Ovary (tissue), 9 donors: ENCODE data around the gene POU2F3. TPM values are rescaled to one million over a fixed set of nuclear protein-coding genes. Genes with fewer than 3 reads are reported as not detected.
A peak's percentile ranks its signal among the peaks of the same experiment; 100 is the strongest.

Experiments
- DNase-seq, 5 donors: peaks; one replicate each; pipeline ENCODE4 v3.0.0-alpha.2; 2019 to 2020
- H3K27ac ChIP-seq, 2 donors: fragments of 200-600 bp; one replicate each; pipeline versions ENCODE4 v1.5.1 to v1.8.0; 2019 to 2022
- H3K27me3 ChIP-seq: fragments of 200-600 bp; one replicate; pipeline ENCODE4 v1.8.0; 2022
- H3K36me3 ChIP-seq: fragments of 200-600 bp; sonication (generic); one replicate; pipeline ENCODE4 v1.5.1; 2019
- H3K4me1 ChIP-seq: one replicate; pipeline ENCODE4 v1.8.1; 2013; ENCODE audit warnings: mild to moderate bottlenecking, moderate library complexity; ENCODE audit not compliant: insufficient read depth
- H3K4me3 ChIP-seq: fragments of 200-600 bp; sonication (generic); one replicate; pipeline ENCODE4 v1.5.1; 2017
- H3K9me3 ChIP-seq, 2 donors: fragments of 200-600 bp in 1 of 2; sonication (generic) in 1 of 2; one replicate each; pipeline versions ENCODE4 v1.5.1 to v1.8.1; 2013 to 2019; ENCODE audit warnings: mild to moderate bottlenecking in 1 of 2, moderate library complexity in 1 of 2
- EP300 ChIP-seq: sonication (generic); formaldehyde crosslinking; IDR thresholded peaks from one replicate; pipeline ENCODE4 v1.6.1; 2017; ENCODE audit warnings: antibody characterized with exemption
- POLR2A ChIP-seq: fragments of 450-650 bp; IDR thresholded peaks from one replicate; pipeline ENCODE4 v1.6.1; 2017; ENCODE audit warnings: antibody characterized with exemption, mild to moderate bottlenecking, moderate library complexity
- WGBS, 3 donors: extraction: QIAGEN DNeasy Blood & Tissue Kit in 1 of 3; methylation state at CpG; one replicate each; pipeline versions ENCODE4 v1.1.5 to v1.1.7; 2013 to 2017; 5-methylcytosine and 5-hydroxymethylcytosine counted together
- intact Hi-C, 4 donors: fragments of 100-400 bp; cut with DNase I; formaldehyde crosslinking; loops; one replicate each; pipeline versions ENCODE4 v1.11.0 to v1.15.1; 2022 to 2023
- polyA plus RNA-seq, 2 donors: library from polyadenylated mRNA; stranded (reverse); fragments of 200-250 nt in 1 of 2; fragments of 350-450 nt in 1 of 2; fragmentation: Illumina TruSeq in 1 of 2; extraction: RNeasy Lipid Tissue Mini Kit (QIAGEN cat#74804) in 1 of 2; gene quantifications; one replicate each; pipeline ENCODE4 v1.2.3, GENCODE V29; 2013 to 2014
- small RNA-seq: library from RNA; depleted of rRNA; stranded (forward); fragments of <200 nt; gene quantifications from one replicate; pipeline ENCODE3, GENCODE V24; 2016
- total RNA-seq, 7 donors: library from RNA; depleted of rRNA in 2 of 7; stranded (reverse); fragments of >200 nt in 2 of 7; fragmentation: NEBNext Ultra II Directional in 3 of 7; extraction: Animal tissue kit (Norgen Biotek cat#: 25700) in 3 of 7; gene quantifications; one replicate each; pipeline versions ENCODE4 v1.1.0 to v1.2.4, GENCODE V29; 2016 to 2023
- TF ChIP-seq, protein P1 (sequence below), 3 donors: fragments of 450-650 bp in 2 of 3; fragments of 200-600 bp in 1 of 3; IDR thresholded peaks; one replicate each; pipeline versions ENCODE4 v1.5.1 to v1.8.0; 2016 to 2022; ENCODE audit warnings: antibody characterized with exemption in 3 of 3, mild to moderate bottlenecking in 1 of 3
- donor health status: DM: no; HTN: no; CAD: no; lungs with moderate emphysema.
- donor health status: DM: no; HTN: no; CAD: no.
- donor health status: Bipolar disorder and iron deficiency.
- donor health status: DM: yes; HTN: yes; CAD: no.
- donor health status: DM: no; HTN: no; CAD: no.
- donor health status: DM: yes; HTN: yes; CAD: no.

POU2F3 gene
- total and polyA plus RNA-seq, 9 donors = 0.05 to 1.0 (median 0.22) TPM; not detected in 2

- H3K27ac ChIP-seq = no peak overlapping the region
- H3K36me3 ChIP-seq = no peaks in the 10 kb centered on the region
- intact Hi-C loops = no loop called here
- no peak for DNase-seq
- no peaks in the 10 kb centered on the region for H3K9me3 ChIP-seq
- H3K4me3 ChIP-seq = no peak overlapping the region
- WGBS, 3 donors = 83 to 92% (median 83%) methylated on average over 3 of the region's 3 CpGs
- no peaks in the 10 kb centered on the region for H3K27me3 ChIP-seq
- TF ChIP-seq POLR2A (no peak), EP300 (no peak)
- TF ChIP-seq, protein P1, sequence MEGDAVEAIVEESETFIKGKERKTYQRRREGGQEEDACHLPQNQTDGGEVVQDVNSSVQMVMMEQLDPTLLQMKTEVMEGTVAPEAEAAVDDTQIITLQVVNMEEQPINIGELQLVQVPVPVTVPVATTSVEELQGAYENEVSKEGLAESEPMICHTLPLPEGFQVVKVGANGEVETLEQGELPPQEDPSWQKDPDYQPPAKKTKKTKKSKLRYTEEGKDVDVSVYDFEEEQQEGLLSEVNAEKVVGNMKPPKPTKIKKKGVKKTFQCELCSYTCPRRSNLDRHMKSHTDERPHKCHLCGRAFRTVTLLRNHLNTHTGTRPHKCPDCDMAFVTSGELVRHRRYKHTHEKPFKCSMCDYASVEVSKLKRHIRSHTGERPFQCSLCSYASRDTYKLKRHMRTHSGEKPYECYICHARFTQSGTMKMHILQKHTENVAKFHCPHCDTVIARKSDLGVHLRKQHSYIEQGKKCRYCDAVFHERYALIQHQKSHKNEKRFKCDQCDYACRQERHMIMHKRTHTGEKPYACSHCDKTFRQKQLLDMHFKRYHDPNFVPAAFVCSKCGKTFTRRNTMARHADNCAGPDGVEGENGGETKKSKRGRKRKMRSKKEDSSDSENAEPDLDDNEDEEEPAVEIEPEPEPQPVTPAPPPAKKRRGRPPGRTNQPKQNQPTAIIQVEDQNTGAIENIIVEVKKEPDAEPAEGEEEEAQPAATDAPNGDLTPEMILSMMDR (IDR thresholded peaks at IDR 0.05) = no peak
- H3K4me1 ChIP-seq = peaks cover 4% of the 10 kb centered on the region
Measured at GRCh38 chr11:120358729-120359128, 118.8 kb downstream of the POU2F3 start.

DNA sequence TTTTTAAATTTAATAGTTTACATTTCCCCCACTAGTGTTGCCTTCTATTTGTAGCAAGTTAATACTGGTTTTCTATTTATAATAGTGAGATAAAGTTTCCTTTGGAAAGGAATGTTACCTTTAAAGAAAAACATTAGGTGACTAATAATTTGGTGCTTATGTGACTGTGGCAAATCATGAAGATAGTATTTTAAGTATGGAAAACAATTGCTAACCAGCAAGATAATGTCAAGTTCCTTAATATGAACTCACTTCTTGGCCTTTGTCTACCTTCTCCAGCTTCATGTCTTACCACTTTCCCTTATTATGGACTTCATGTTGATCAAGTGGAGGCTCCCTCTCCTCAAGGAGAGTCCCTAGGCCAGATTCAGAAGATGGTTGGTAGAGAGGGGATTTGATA is 123.5 kb downstream of the POU2F3 start:
- TF ChIP-seq, protein P1 (IDR thresholded peaks at IDR 0.05) = no peak
- TF ChIP-seq EP300 = no peak
- no peak for TF ChIP-seq POLR2A
- no peaks in the 10 kb centered on the region for H3K4me1 ChIP-seq
- no peak overlapping the region for H3K27ac ChIP-seq
- intact Hi-C loops = no loop called here
- no peak for DNase-seq
- H3K9me3 ChIP-seq = no peaks in the 10 kb centered on the region
- H3K27me3 ChIP-seq = no peaks in the 10 kb centered on the region
- H3K4me3 ChIP-seq = no peak overlapping the region
- no peaks in the 10 kb centered on the region for H3K36me3 ChIP-seq

DNA sequence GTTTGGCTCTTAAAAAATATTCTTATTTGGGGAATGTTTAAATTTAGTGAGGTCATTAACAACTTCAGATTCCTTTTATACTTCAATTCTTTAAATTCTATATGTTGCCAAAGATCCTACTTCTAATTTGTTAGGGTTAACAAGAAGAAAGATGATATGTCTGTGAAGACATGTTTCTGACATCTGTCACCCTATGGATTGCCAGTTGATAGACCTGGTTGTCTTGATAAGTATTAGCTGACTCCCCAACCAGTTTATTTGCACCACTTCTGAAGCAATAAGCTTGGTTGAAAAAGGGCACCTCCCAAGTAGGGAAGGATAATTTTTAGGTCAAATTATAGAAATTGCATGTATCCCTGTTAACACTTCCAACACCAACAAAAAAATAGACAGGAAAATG is 125.6 kb downstream of the POU2F3 start:
- H3K36me3 ChIP-seq = no peaks in the 10 kb centered on the region
- TF ChIP-seq POLR2A (no peak), EP300 (no peak)
- TF ChIP-seq, protein P1 (IDR thresholded peaks at IDR 0.05) = no peak
- no peak overlapping the region for H3K4me3 ChIP-seq
- intact Hi-C loops = no loop called here
- no peaks in the 10 kb centered on the region for H3K9me3 ChIP-seq
- H3K4me1 ChIP-seq = no peaks in the 10 kb centered on the region
- no peak for DNase-seq
- H3K27ac ChIP-seq = no peak overlapping the region
- no peaks in the 10 kb centered on the region for H3K27me3 ChIP-seq

Small RNAs within 50 kb of the gene (small RNA-seq; reads per million reads assigned to genes)
- gene RF00100 = 53.6 reads per million, percentile 89 among the genes with 10 or more reads in this experiment

Other genes starting within 250 kb of the POU2F3 start
- 1 to 10 TPM in 6 of 7 donors, not detected in 1; 1.1 to 5.9 (median 1.6) TPM for gene TRIM29, start 102.0 kb upstream of the POU2F3 start, total RNA-seq
- gene TRIM29, start 102.0 kb upstream of the POU2F3 start, polyA plus RNA-seq = 1 to 10 TPM in 1 of 2 donors, under 1 TPM in 1; 0.11 to 1.0 TPM
- gene OAF, start 29.1 kb upstream of the POU2F3 start, total RNA-seq = 100 to 1,000 TPM in 2 of 7 donors, 10 to 100 TPM in 5; 26.6 to 170 (median 66.5) TPM
- gene OAF, start 29.1 kb upstream of the POU2F3 start, polyA plus RNA-seq = 10 to 100 TPM; 38.1 to 44.1 TPM
- 10 to 100 TPM in 1 of 7 donors, 1 to 10 TPM in 6; 4.0 to 13.2 (median 8.2) TPM for gene TLCD5, start 85.2 kb downstream of the POU2F3 start, total RNA-seq
- gene TLCD5, start 85.2 kb downstream of the POU2F3 start, polyA plus RNA-seq = 1 to 10 TPM; 5.0 to 9.1 TPM
- 10 to 100 TPM; 66.0 to 92.9 (median 81.6) TPM for gene ARHGEF12, start 96.3 kb downstream of the POU2F3 start, total RNA-seq
- gene ARHGEF12, start 96.3 kb downstream of the POU2F3 start, polyA plus RNA-seq = 10 to 100 TPM; 22.1 to 45.7 TPM